ENCODE data around the gene CMSS1. TPM values are rescaled to one million over a fixed set of nuclear protein-coding genes. Genes with fewer than 3 reads are reported as not detected.

CMSS1 gene
- total RNA-seq, 1 experiment from 2014 or later = 117 TPM

- Mint-ChIP-seq H3K4me3 (ENCODE audit: unreplicated experiment) (no peak overlapping the region), H3K36me3 (ENCODE audit: insufficient read depth, unreplicated experiment) (peaks cover 18% of the 10 kb centered on the region), H3K4me1 (ENCODE audit: insufficient read depth, unreplicated experiment) (peaks cover 15% of the 10 kb centered on the region), H3K27me3 (ENCODE audit: insufficient read depth, unreplicated experiment) (no peaks in the 10 kb centered on the region), H3K27ac (ENCODE audit: low read depth, unreplicated experiment) (no peak overlapping the region), H3K9me3 (ENCODE audit: unreplicated experiment) (peaks cover 7% of the 10 kb centered on the region)
- no TSS peak for BruUV-seq (replicated peaks)
- CTCF ChIA-PET = interaction anchor here (1.0 kb wide), 1 partner anchor 15 kb away, joined by 3 read pairs; no protein-coding TSS in a partner anchor
- intact Hi-C loops (cut with micrococcal nuclease) = no loop called here
- no peak for DNase-seq (ENCODE audit: unreplicated experiment)
- TF ChIP-seq CTCF (IDR thresholded peaks at IDR 0.05; ENCODE audit: unreplicated experiment) = no peak
- POLR2A ChIA-PET = no interaction called here
Observed at GRCh38 chr3:100149130-100149529, 331.5 kb downstream of the CMSS1 start.

DNA sequence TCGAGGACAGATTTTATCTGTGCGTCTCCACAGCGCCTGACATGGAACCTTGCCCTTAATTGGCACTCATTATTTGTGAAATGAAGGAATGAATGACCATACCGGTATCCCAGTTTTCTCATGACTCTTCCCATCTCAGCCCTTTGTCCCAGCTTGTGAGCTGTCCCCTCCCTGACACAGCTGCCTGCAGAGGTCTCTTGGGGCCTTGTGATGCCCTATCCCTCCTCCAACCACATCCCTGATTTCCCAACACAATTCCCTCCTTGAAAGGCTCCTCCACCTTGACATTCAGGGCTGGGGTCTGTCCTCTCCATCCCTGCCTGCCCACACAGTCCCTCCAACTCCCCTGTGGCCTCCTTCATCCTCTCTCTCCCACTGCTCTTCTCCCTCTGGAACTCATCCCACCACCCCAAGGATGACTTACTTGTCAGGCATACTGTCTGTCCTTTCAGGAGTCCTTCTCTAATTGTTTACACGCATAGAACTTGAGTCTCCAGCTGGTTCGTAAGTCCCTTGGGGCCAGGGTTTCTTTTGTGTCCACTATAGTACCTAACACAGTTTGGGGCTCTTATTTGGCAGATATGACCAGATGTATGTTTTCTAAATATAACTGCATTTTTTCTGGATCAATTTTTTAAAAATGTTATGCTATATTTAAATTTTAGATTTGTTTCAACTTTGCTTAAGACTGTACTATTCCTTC is 332.2 kb downstream of the CMSS1 start:
- CTCF ChIA-PET = no interaction called here
- H3K27ac Mint-ChIP-seq (ENCODE audit: low read depth, unreplicated experiment) = peak overlapping the region; percentile 73

DNA sequence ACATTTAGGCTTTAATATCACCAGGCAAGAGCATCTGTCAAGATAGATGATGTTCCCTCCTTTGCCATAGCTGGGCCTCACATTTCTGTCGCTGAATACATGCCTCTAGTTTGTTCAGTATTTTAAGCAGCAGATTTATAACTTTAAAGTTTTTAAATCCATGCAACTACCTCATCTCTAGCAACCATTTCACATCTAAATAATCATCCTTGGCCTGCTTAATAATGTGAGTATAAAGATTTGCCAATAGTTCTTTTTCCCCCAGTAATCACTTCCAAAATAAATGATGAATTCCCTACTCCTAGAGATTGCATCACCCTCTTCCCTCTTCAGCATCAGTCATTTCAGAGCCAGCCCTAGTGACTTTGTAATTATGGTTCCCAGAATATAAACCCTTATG is 332.8 kb downstream of the CMSS1 start:
- DNase-seq (ENCODE audit: unreplicated experiment) = no peak
- peaks cover 13% of the 10 kb centered on the region for H3K9me3 Mint-ChIP-seq (ENCODE audit: unreplicated experiment)
- POLR2A ChIA-PET = no interaction called here
- no peak for TF ChIP-seq CTCF (IDR thresholded peaks at IDR 0.05; ENCODE audit: unreplicated experiment)
- intact Hi-C loops (cut with micrococcal nuclease) = no loop called here
- H3K36me3 Mint-ChIP-seq (ENCODE audit: insufficient read depth, unreplicated experiment) = peaks cover 18% of the 10 kb centered on the region
- H3K4me1 Mint-ChIP-seq (ENCODE audit: insufficient read depth, unreplicated experiment) = peaks cover 15% of the 10 kb centered on the region
- CTCF ChIA-PET = interaction anchor here (1.0 kb wide), 1 partner anchor 13 kb away, joined by 3 read pairs; no protein-coding TSS in a partner anchor
- no peaks in the 10 kb centered on the region for H3K27me3 Mint-ChIP-seq (ENCODE audit: insufficient read depth, unreplicated experiment)
- no peak overlapping the region for H3K27ac Mint-ChIP-seq (ENCODE audit: low read depth, unreplicated experiment)
- H3K4me3 Mint-ChIP-seq (ENCODE audit: unreplicated experiment) = no peak overlapping the region
- no TSS peak for BruUV-seq (replicated peaks)

More for the DNA sequence above, 332.2 kb downstream of the CMSS1 start:
- peaks cover 15% of the 10 kb centered on the region for H3K4me1 Mint-ChIP-seq (ENCODE audit: insufficient read depth, unreplicated experiment)
- H3K9me3 Mint-ChIP-seq (ENCODE audit: unreplicated experiment) = peaks cover 7% of the 10 kb centered on the region
- peaks cover 18% of the 10 kb centered on the region for H3K36me3 Mint-ChIP-seq (ENCODE audit: insufficient read depth, unreplicated experiment)
- H3K4me3 Mint-ChIP-seq (ENCODE audit: unreplicated experiment) = no peak overlapping the region
- no peak for DNase-seq (ENCODE audit: unreplicated experiment)
- POLR2A ChIA-PET = no interaction called here
- intact Hi-C loops (cut with micrococcal nuclease) = no loop called here
- no peak for TF ChIP-seq CTCF (IDR thresholded peaks at IDR 0.05; ENCODE audit: unreplicated experiment)
- BruUV-seq (replicated peaks) = no TSS peak
- H3K27me3 Mint-ChIP-seq (ENCODE audit: insufficient read depth, unreplicated experiment) = no peaks in the 10 kb centered on the region

GRCh38 chr3:100151024-100151707 is 333.5 kb downstream of the CMSS1 start:
- H3K36me3 Mint-ChIP-seq (ENCODE audit: insufficient read depth, unreplicated experiment) = peaks cover 18% of the 10 kb centered on the region
- TF ChIP-seq CTCF (IDR thresholded peaks at IDR 0.05; ENCODE audit: unreplicated experiment) = no peak
- H3K9me3 Mint-ChIP-seq (ENCODE audit: unreplicated experiment) = peaks cover 15% of the 10 kb centered on the region
- no TSS peak for BruUV-seq (replicated peaks)
- no peak for DNase-seq (ENCODE audit: unreplicated experiment)
- no peaks in the 10 kb centered on the region for H3K27me3 Mint-ChIP-seq (ENCODE audit: insufficient read depth, unreplicated experiment)
- H3K4me3 Mint-ChIP-seq (ENCODE audit: unreplicated experiment) = no peak overlapping the region
- H3K4me1 Mint-ChIP-seq (ENCODE audit: insufficient read depth, unreplicated experiment) = peaks cover 15% of the 10 kb centered on the region
- no peak overlapping the region for H3K27ac Mint-ChIP-seq (ENCODE audit: low read depth, unreplicated experiment)
- ChIA-PET CTCF (interaction anchor here (1.0 kb wide), 1 partner anchor 13 kb away, joined by 3 read pairs; no protein-coding TSS in a partner anchor), POLR2A (interaction anchor here (0.7 kb wide), 1 partner anchor 149 kb away, joined by 4 read pairs; no protein-coding TSS in a partner anchor)
- intact Hi-C loops (cut with micrococcal nuclease) = no loop called here

Measured in MCF 10A (cell line).